Measurements from ENCODE around the gene PAQR4.

DNA sequence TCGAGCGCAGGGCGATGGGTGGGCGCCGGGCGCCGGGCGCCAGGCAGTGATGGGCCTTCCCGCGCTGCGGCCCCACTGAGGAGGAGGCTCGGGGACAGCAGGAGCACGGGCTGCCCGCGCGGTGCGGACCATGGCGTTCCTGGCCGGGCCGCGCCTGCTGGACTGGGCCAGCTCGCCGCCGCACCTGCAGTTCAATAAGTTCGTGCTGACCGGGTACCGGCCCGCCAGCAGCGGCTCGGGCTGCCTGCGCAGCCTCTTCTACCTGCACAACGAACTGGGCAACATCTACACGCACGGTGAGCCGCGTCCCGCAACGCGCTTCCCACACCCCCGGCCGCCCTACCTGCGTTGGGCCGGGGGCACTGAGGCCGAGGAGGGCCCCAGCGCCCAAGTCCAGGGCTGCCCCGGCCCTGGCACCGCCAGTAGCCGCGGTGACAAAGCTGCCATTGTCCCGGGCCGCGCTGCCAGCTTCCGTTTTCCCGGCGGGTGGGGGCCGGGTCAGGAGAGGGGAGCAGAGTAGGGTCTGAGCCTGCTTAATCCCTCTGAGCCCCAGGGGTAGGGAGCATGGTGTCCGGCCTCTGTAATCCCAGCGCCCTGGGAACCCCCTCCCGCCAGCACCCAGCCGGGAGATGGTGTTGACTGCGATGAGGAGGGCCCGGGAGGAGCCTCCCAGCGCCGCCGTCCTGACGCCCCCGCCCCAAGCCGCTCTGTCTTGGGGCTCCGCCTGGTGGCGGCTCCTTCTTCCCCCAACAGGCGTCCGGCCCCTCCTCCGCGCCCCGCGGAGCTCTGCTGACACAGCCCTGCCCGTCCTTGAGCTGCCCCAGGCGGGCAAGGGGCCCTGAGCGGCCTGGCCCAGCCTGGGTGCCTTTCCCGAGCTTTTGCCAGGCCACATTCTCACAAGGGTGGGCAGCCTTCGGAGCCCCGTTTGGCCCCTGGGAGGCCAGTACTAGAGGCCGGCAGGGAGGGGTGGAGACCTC lies 685 bp downstream of the PAQR4 start:
- peak in 3 of 5 experiments; percentile 34 to 52 (median 45) for TF ChIP-seq CTCF (IDR thresholded peaks at IDR 0.05 in 4 of 5, conservative IDR thresholded peaks at IDR 0.05 in 1 of 5)
- TF ChIP-seq POLR2A (IDR thresholded peaks at IDR 0.05), result peak in 1 of 2 donors; percentile 31

Measured in gastrocnemius medialis (tissue), 4 donors.